Stomach (tissue), 4 donors: ENCODE measurements around the gene WDR27.

Experiments
- CTCF ChIP-seq, 7 experiments: fragments of 450-650 bp in 4 of 7; fragments of 200-600 bp in 3 of 7; sonication (generic) in 3 of 7; IDR thresholded peaks; one replicate each; pipeline ENCODE4 v1.5.1; 2016 to 2019; ENCODE audit warnings: antibody characterized with exemption in 7 of 7, control low read depth in 2 of 7, mild to moderate bottlenecking in 1 of 7
- POLR2A ChIP-seq, 4 donors: fragments of 450-650 bp; IDR thresholded peaks; one replicate each; pipeline ENCODE4 v1.6.1; 2016; ENCODE audit warnings: antibody characterized with exemption in 4 of 4, control low read depth in 2 of 4, mild to moderate bottlenecking in 1 of 4, moderate library complexity in 1 of 4

GRCh38 chr6:169700296-169700695 is 1.5 kb downstream of the WDR27 start:
- TF ChIP-seq CTCF (IDR thresholded peaks at IDR 0.05), result no peak
- no peak for TF ChIP-seq POLR2A (IDR thresholded peaks at IDR 0.05)
